Measurements from ENCODE around the gene CACNA1I. TPM values are rescaled to one million over a fixed set of nuclear protein-coding genes. Genes with fewer than 3 reads are reported as not detected.

Gene CACNA1I
- total RNA-seq, 1 experiment from 2014 or later, result 2.1 TPM

- TF ChIP-seq ZNF425 (CRISPR knock-in tag; conservative IDR thresholded peaks at IDR 0.05), result no peak
- TF ChIP-seq STAT6 (CRISPR knock-in tag; conservative IDR thresholded peaks at IDR 0.05; ENCODE audit: low read depth), result no peak
- TF ChIP-seq ZNF396 (CRISPR knock-in tag; IDR thresholded peaks at IDR 0.05; ENCODE audit: borderline replicate concordance), result no peak
- no peak for TF ChIP-seq ARID4B (CRISPR knock-in tag; IDR thresholded peaks at IDR 0.05; ENCODE audit: borderline replicate concordance)
- no peak for TF ChIP-seq GRHL2 (CRISPR knock-in tag; IDR thresholded peaks at IDR 0.05; ENCODE audit: insufficient replicate concordance, severe bottlenecking)
- TF ChIP-seq ZSCAN18 (CRISPR knock-in tag; IDR thresholded peaks at IDR 0.05), result no peak
Observed at GRCh38 chr22:39634530-39635405, 64.2 kb downstream of the CACNA1I start (continued).

- Mint-ChIP-seq H3K27me3 (ENCODE audit: low read depth) (no peaks in the 10 kb centered on the region), H3K4me1 (peaks cover 16% of the 10 kb centered on the region), H3K4me3 (no peak overlapping the region), H3K27ac (no peak overlapping the region), H3K36me3 (0 out of 2 replicates have a peak, but pooled peaks cover 3% of the 10 kb centered on the region), H3K9me3 (peaks cover 17% of the 10 kb centered on the region)
- CTCF ChIA-PET, result interaction anchor here (1.0 to 1.1 kb wide), 2 partner anchors 93 to 113 kb away, joined by 3 to 5 read pairs; no protein-coding TSS in a partner anchor
- POLR2A ChIA-PET, result no interaction called here
- no peak for DNase-seq (ENCODE audit: low spot score)
- peak; percentile 69 for ATAC-seq
- no peak for TF ChIP-seq ATF6 (CRISPR knock-in tag; IDR thresholded peaks at IDR 0.05)
- TF ChIP-seq PREB (CRISPR knock-in tag; IDR thresholded peaks at IDR 0.05; ENCODE audit: borderline replicate concordance), result no peak
- TF ChIP-seq CBFB (CRISPR knock-in tag; IDR thresholded peaks at IDR 0.05; ENCODE audit: low read depth), result no peak
- no peak for TF ChIP-seq MAX (CRISPR knock-in tag; IDR thresholded peaks at IDR 0.05)
- no peak for TF ChIP-seq IRF2 (CRISPR knock-in tag; IDR thresholded peaks at IDR 0.05; ENCODE audit: borderline replicate concordance, low read depth)
- TF ChIP-seq GTF2I (CRISPR knock-in tag; conservative IDR thresholded peaks at IDR 0.05), result no peak
- no peak for TF ChIP-seq CREM (CRISPR knock-in tag; IDR thresholded peaks at IDR 0.05)
- TF ChIP-seq HMGXB4 (CRISPR knock-in tag; IDR thresholded peaks at IDR 0.05), result no peak
- no peak for TF ChIP-seq KAT7 (CRISPR knock-in tag; IDR thresholded peaks at IDR 0.05; ENCODE audit: borderline replicate concordance)
- TF ChIP-seq ATF1 (CRISPR knock-in tag; IDR thresholded peaks at IDR 0.05), result no peak
Observed at GRCh38 chr22:39635719-39636118, 65.2 kb downstream of the CACNA1I start.
